GM21515 (cell line): Measurements from ENCODE around the gene MTHFR.

ENCODE experiments used
- ATAC-seq: cut with Tn5 transposase; IDR thresholded peaks from one replicate; pipeline ENCODE4 v1.9.1; 2021; ENCODE audit not compliant: unreplicated experiment

The MTHFR gene

DNA sequence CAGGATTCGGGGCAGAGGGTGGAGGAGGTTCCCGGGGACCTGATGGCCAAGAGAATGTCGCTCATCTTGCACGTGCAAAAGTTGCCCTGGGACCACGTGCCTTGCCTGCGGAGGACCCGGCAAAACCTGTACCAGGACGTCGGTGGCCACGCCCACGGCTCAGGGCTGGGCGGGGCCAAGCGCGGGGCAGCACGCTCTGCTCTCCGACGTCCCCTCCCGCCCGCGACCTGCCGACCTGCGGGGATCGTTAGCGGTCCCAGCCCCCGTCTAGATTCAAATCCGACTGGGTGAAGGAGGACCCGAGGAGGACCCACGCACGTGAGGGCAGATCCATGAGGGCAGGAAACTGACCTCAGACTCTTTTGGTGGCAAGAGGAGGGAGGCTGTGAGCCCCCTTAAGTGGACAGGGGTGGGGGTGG lies 43.8 kb downstream of the MTHFR start, which contains the start of gene C1orf167:
Gene C1orf167, plus strand, starts transcription at position 206 of the 419 bp plus-strand sequence. CDS start 2,208 bp downstream, outside the sequence.
- no peak for ATAC-seq

DNA sequence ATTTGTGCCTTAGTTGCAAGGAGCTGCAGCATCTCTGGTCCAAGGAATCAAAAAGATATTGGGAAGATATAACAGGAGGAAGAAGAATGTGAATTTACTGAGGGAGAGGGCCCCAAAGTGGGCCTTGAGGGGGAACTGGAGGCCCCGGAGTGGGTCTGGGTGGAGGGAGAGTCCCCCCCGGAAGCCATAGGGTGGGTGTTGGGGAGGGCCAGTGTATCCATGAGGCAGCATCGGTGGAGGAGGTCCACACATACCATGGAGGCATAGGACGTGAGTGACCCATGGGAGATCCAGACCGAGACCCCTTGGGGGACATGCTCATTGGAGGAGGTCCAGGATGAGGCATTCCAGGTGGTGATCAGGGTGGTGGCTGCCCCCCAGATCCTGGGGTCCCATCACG lies 44.5 kb downstream of the MTHFR start:
- no peak for ATAC-seq

DNA sequence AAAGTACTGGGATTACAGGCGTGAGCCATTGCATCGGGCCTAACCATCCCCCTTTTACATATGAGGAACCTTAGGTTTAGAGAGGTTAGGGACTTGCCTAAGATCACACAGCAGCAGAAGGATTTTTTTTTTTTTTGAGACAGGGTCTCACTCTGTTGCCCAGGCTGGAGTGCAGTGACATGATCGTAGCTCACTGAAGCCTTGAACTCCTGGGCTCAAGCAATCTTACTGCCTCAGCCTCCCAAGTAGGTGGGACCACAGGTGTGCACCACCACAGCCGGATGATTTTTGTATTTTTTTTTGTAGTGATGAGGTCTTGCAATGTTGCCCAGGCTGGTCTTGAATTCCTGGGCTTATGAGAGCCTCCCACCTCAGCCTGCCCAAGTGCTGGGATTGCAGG lies 46.0 kb downstream of the MTHFR start:
- ATAC-seq, result no peak

DNA sequence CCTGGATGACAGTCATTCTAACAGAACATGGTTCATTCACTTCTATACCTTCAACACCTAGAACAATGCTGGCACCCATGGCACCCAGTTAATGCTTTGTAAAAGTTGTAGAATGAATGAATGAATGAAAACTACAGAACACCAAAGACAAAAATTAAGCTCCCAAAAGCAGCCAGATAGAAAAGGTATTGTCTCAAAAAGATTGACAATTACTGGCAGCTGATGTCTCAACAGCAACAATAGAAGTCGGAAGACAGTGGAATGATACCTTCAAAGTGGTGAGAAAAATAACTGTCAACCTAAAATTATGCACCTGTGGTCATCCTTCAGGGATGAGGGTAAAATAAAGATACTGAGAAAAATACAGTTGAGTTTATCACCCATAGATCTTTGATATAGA lies 48.7 kb downstream of the MTHFR start:
- no peak for ATAC-seq

DNA sequence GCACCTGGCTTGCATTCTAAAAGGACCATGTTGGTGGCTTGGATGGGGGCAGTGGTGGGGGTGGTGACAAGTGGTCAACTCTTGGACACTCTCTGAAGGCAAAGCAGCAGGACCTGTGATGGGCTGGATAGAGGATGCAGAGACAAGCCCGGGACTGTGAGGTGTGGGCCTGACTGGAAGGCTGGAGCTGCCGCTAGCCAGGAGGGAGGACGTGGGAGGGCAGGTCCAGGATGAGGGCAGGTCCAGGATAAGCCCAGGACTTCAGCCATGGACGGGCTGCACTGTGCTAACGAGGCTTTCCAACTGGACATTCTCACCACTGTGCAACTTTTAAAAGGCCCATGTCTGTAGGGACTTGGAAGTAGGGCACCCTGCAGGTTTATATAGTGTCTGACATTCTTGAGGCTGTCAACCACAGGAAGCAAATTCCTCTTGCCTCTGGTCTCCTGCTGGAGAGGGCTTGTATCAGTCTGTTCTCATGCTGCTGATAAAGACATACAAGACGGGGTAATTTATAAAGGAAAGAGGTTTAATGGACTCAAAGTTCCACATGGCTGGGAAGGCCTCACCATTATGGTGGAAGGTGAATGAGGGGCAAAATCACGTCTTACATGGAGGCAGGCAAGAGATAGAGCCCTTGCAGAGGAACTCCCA lies 52.1 kb downstream of the MTHFR start:
- no peak for ATAC-seq

DNA sequence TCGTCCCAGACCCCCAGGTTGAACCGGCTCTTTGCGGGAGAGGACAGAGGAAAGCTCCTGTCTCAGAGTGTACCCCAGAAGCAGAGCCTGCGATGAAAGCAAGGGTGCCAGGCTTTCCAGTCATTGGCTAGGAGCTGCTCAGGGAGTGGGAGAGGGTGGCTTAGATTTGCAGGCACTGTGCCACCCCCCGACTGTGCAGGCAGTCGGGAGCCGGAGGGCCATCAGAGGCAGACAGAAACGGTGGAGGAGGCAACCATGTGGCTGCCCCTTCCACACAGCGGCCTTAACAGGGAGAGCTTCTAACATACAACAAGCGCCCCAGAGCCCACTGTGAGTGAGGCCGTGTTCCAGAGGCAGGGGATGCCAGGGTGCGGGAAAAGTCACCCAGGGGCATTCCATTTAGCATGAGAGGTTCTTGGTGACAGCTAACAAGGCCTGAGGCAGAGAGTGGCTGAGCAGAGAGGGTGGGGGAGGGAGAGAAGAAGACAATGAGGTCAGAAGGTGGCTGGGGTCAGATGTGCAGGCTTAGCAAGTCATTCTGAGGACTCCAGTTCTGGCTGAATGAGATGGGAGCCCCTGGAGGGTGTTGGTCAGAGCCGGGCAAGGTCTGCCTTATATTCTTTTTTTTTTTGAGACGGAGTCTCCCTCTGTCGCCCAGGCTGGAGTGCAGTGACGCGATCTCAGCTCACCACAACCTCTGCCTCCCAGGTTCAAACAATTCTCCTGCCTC lies 53.2 kb downstream of the MTHFR start:
- ATAC-seq, result no peak

DNA sequence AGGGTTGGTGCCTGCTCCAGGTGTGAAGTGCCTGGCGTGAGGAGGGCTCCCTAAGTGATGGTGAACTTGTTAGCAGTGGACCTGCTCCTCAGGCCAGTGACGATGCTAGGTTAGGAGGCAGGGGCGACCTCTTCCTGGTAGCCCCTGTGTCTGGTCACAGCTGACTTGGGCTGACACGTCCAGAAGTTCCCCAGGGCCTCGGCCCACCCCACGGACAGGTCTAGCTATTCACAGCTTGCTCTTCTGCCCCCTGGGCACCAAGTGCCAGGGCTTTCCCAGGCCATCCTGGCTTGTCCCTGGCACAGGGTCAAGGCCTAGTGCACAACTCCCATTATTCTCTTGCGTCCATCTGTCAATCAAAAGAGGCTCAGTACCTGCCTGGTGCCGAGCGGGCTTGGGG lies 54.7 kb downstream of the MTHFR start:
- no peak for ATAC-seq

DNA sequence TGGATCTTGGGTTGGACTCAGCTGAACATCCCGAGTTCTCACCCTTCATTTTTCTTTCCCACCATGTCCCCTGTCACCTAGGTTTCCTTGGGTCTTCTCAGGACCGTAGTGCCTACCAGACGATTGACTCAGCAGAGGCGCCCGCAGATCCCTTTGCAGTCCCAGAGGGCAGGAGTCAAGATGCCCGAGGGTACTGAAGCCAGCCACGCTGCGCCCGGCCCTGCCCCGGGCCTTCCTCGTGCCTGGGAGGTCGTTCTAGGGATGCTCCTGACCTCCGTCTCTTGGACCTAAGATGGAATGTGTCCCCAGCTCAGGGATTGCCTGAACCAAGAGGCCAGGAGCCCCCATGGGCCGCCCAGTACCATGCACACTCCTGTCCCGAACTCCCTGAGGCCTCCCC lies 55.8 kb downstream of the MTHFR start:
- ATAC-seq, result no peak

DNA sequence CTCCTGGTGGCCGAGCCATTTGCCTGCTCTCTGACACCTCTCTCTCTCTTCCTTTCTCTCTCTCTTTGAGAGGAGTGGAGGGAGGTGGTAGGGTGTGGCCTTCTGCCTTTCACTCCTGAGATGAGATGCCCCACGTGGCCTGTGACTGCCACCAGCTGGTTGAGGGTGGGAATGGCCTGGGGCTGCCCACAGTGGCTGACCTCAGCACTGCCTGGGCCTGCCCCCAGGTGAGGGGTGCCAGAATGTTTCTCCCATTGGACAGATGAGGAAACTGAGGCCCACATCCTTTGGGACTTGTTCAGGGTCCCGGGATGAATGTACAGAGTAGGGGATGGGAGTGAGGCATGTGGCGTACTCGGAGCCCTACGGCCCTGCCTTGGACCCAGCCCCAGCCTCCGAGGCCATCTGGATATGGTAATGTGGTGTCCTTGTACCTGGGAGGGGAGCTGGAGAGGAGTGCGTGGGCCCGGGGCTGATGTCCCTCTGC lies 56.5 kb downstream of the MTHFR start:
- ATAC-seq, result no peak

DNA sequence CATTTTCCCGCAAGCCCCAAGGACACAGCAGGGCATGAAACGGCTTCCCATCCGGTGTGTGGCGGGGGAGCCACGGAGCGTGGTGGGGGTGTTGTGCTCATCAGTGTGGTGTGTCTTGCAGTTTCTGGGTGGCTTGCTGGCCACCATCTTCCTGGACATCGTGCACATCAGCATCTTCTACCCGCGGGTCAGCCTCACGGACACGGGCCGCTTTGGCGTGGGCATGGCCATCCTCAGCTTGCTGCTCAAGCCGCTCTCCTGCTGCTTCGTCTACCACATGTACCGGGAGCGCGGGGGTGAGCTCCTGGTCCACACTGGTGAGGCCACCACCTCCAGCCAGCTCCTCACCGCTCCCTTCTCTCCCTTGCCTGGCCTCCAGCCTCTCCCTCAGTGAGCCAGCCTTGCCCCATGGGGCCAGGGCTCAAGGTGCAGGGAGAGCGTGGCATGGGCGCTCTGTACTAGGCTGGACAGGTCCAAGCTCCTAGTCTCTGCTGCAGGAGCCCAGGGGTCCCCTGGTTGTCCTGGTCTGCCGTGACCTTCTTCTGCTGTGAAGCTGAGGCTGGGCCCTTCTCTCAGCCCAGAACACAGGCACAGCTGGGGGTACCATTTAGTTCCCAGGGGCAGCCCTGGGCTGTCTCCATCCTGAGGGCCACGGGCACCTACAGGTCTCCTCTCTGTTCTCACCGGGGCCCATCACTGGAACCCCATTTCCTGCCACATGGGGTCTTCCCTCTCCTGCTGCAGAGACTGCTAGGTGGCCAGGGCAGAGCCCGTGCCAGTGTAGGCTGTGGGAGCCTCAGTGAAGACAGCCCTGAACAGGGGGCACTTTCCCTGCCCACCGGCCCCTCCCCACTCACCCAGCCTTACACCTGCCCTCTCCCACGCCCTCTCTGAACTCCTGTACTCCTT lies 57.2 kb downstream of the MTHFR start:
- no peak for ATAC-seq

DNA sequence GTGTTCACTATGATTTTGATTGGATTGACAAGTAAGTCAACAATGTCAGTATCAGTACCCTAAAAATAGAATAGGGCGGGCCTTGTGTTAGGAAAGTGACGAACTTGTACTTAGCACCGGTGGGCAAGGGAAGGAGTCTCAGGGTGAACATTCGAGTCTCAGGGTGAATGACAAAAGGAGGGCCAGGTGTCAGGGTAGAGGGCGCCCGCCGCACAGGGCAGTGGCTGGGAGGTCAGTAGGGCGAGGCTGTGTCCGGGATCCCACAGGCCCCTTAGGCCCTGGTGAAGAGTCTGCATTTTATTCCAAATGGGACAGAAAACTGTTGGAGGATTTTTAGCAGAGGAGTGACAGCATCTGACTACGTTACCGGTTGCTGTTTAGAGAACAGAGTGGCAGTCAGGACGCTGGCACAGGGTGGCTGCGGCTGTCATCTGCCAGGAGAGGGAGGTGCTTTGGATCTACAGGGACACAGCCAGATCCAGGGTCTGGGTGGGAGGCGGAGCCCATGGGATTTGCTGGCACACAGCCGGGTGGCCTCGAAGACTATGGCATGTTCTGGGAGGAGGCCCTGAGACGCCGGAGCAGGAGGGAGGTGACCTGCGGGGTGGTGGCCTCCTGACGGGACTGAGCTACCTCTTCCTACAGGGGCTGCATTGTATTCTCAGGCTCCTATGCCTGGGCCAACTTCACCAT lies 58.8 kb downstream of the MTHFR start:
- no peak for ATAC-seq

DNA sequence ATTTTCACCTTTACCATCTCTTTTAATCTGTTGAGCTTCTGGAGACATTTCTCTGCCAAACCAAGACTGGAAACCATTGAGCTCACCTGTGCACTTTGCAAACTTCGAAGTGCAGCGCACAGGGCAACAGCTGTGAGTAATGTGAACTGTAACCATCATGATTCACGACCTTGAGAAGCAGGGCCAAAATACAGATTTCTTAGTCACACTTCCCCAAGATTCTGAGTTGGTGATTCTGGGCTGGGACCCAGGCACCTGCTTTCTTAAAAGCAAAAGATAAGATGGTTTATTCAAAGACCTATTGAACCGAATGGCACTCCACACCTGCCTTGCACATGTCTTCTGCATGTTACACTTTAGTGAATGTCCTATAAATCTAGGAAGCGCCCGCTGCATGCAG lies 59.7 kb downstream of the MTHFR start:
- no peak for ATAC-seq

DNA sequence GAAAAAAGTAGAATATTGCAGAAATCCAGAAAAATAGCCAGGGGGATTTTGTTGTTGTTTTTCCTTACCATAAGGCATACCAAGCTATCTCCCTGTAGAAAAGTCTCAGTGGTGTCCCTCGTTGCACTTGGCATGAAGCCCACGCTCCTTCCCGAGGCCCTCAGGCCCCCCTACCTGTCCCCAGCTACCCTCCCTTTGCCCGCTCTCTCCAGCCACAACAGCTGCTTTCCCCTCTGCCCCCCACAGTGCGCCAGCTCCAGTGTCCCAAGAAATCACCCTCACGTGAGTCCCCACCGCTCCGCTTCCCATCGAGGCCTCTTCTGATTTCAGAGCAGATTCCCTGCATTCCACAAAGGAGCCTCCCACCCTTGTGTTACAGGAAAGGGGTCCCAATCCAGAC lies 61.5 kb downstream of the MTHFR start:
- no peak for ATAC-seq

DNA sequence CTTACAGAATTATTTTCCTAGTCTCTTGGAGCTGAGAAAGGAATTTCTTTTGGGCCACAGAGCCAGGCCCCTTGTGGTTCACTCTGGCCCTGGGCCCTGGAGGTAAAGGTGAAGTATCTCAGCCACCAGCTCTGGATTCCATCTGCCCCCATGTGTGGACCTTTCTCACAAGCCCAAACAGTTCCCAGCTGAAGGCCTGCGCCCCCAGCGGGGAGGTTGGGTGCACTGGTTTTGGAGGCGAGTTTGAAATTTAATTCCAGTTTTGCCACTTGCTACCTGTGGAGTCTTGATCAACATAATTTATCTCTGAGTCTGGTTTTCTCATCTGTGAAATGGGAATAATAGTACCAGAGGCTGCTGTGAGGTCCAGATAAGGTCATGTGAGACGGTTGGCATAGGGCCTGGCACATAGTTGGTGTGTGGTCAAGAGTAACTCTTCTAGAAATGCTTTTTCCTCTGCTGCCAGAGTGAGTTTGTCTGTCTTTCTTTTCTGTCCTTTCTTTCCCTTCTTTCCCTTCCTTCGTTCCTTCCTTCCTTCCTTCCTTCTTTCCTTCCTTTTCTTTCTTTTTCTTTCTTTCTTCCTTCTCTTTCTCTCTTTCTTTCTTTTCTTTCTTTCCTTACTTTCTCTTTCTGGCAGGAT lies 63.7 kb downstream of the MTHFR start:
- no peak for ATAC-seq

DNA sequence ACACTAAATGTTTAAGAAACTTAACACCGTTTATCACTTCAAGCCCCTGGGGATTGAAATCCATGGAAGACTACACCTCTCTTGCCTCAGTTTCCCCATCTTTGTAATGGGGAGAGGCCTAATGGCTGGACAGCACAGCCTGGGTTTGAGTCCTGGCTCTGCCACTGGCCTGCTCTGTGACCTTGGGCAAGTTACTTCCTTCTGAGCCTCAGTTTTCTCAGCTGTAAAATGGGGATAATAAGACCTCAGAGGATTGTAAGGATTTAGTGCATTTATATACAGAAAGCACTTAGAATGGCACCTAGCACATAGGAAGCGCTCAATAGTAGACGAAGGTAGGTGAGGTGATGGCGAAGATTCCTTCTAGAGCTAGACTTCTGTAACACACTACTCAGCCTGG lies 64.3 kb downstream of the MTHFR start:
- no peak for ATAC-seq

DNA sequence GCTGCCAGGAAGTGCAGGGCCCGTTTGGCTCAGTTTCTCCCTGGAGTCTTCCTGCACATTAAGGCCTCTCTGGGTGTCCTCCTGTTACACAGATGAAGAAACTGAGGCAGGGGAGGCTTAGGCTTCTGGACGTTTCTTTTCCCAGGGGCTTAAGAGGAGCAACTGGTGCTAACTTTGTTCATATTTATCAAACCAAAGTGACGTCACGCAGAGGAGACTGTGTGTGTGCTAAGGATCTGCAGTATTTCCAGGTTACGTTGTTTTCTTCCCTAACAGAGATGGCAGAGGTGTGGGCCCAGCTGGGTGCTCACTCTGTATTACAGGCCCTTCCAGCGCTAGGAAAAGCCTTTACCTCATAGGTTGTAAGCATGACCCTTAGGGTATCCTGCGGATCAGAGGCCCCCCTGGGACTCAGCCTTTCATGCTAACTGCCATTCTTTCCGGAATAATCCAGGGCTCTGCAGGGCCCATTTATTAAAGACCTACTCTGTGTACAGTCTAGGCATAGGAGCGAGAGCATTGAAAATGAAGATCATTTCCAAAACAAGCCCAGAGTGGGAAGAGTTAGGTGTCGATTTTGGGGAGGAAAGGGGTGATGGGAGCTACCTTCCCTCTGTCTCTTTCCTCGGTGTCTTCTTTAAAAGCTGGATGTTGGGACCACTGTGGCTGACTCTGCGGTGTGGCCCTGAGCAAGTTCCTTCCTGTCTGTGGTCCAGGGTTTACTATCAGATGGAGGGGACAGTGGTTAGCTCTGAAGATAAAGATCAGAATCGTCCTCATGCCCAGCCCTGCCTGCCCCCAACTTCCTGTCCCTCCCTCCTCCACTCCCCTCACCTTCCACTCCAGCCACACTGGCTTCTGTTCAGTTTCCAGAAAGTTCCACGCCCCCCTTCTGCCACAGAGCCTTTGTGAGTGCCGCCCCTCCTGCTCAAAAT lies 65.2 kb downstream of the MTHFR start:
- ATAC-seq, result no peak

DNA sequence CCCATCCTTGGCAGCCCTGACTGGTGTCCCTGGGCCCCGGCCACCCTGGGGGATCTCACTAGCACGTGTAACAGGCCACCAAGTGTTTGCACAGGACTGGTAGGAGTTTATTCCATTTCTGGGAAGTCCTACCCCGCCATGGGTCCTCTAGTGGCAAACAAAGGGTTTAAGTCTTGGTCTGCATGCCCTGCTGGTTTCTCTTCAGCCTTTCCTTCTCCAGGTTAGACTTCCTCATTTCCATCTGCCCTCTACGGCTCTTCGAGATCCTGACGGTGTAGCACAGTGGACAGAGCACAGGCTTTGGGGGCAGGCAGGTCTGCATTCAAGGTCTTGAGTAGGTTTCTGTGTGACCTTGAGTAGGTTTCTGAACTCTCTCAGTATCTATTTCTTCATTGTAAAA lies 67.0 kb downstream of the MTHFR start:
- no peak for ATAC-seq

DNA sequence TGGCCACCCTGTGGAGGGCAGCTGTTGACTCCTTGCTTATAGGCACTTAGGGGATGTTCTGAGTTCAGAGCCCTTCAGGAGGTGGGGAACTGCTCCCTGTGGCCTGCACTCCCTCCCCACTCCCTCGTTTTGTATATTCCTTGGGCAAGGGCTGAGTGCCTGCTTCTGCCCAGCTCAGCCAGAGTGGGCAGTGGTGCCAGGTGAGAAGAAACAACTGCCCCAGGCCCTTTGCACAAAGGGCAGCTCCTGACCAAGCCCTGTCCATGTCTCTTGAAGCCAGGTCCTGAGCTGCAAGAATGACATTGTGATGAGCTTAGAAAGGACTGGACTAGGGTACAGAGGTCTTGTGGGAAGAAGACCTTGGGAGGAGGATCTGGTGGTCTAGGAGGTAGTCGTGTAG lies 67.7 kb downstream of the MTHFR start:
- ATAC-seq, result no peak
